Measurements from ENCODE around the gene STX8.
"Not testable (repeated sequence)": the region's sequence is repeated elsewhere in the genome, so short reads cannot be mapped to it uniquely, and the experiment has no call there.

STX8 gene

GRCh38 chr17:9557161-9557755 is 18.4 kb downstream of the STX8 start:
- DNase-seq (ENCODE audit: low spot score), result no peak
- H3K27ac ChIP-seq, result no peak overlapping the region
- TF ChIP-seq, protein P1, sequence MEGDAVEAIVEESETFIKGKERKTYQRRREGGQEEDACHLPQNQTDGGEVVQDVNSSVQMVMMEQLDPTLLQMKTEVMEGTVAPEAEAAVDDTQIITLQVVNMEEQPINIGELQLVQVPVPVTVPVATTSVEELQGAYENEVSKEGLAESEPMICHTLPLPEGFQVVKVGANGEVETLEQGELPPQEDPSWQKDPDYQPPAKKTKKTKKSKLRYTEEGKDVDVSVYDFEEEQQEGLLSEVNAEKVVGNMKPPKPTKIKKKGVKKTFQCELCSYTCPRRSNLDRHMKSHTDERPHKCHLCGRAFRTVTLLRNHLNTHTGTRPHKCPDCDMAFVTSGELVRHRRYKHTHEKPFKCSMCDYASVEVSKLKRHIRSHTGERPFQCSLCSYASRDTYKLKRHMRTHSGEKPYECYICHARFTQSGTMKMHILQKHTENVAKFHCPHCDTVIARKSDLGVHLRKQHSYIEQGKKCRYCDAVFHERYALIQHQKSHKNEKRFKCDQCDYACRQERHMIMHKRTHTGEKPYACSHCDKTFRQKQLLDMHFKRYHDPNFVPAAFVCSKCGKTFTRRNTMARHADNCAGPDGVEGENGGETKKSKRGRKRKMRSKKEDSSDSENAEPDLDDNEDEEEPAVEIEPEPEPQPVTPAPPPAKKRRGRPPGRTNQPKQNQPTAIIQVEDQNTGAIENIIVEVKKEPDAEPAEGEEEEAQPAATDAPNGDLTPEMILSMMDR (conservative IDR thresholded peaks at IDR 0.05; ENCODE audit: low read depth), result no peak
- ChIA-PET CTCF (no interaction called here), POLR2A (ENCODE audit: low non-redundant PET) (no interaction called here)

DNA sequence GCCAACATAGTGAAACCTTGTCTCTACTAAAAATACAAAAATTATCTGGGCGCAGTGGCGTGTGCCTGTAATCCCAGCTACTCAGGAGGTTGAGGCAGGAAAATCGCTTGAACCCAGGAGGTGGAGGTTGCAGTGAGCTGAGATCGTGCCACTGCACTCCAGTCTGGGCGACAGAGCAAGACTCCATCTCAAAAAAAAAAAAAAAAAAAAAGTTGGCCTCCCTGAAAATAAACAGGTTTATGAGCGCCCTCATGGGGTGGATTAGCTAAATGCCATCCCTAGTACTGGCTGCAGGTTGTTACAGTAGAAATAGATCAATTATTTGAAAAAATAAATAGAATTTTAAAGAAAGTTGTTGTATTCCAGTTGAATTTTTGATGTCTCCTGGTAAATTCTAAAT is 20.9 kb downstream of the STX8 start:
- DNase-seq (ENCODE audit: low spot score), result peak; percentile 49
- POLR2A ChIA-PET (ENCODE audit: low non-redundant PET); H3K27ac ChIP-seq: not testable (repeated sequence)
- TF ChIP-seq, protein P1 (conservative IDR thresholded peaks at IDR 0.05; ENCODE audit: low read depth), result peak; percentile 34
- CTCF ChIA-PET, result interaction anchor here (0.5 to 0.7 kb wide), 3 partner anchors 26 to 629 kb away, joined by 3 read pairs; no protein-coding TSS in a partner anchor

DNA sequence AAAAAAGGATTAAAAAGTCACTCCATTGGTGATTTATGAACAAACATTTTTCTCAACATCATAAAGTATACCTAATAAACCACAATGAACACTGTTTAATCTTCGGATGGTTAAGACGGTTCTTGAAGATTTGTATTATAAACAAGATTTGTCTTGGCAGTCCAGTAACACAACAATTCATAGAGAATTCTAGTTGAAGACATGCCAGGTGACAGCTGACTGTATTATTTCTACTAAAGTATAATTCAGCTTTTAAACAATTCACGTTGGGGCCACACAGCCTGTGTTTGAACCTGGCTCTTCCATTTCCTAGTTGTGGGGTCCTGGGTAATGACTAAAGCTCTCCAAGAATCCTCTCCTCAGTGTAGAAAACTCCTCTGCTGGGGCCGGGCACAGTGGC is 22.0 kb downstream of the STX8 start:
- CTCF ChIA-PET, result no interaction called here
- POLR2A ChIA-PET (ENCODE audit: low non-redundant PET), result no interaction called here
- no peak for DNase-seq (ENCODE audit: low spot score)
- H3K27ac ChIP-seq, result no peak overlapping the region
- TF ChIP-seq, protein P1 (conservative IDR thresholded peaks at IDR 0.05; ENCODE audit: low read depth), result no peak

DNA sequence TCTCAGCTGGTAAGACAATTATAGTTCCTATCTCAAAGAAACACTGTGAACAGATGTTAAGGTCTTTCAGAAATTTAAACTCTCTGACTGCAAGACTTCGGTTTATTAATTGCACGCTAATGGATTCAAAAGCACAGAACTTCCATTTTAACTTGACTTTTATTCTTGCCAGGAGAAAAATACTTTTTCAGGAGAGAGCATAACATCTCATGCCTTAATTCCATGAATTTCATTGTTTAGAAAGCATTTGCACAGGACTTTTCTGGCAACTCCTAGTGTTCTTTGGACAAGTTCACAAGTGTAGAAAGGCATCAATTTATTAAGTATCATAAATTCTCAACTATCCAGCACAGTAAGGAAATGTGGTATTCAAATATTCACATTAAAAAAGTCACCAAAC is 22.4 kb downstream of the STX8 start:
- ChIA-PET POLR2A (ENCODE audit: low non-redundant PET) (no interaction called here), CTCF (no interaction called here)
- no peak overlapping the region for H3K27ac ChIP-seq
- no peak for DNase-seq (ENCODE audit: low spot score)
- TF ChIP-seq, protein P1 (conservative IDR thresholded peaks at IDR 0.05; ENCODE audit: low read depth), result no peak

DNA sequence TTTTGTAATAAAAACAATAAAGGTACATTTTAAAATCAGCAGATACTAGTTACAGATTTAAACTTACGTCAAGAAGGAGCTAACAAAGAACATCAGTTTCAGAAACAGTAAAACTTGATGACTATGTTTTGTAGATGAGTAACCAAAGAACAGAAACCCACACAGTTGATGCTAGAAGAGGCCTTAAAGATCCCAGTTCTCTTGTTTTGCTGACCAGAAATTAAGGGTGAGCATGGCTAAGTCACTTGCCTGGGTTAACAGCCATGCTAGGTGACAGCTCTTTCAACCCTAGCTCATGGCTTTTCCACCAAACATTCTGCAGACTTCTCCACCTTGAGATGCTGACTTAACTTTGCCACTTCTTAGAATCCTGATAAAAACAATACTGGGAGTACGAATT is 26.4 kb downstream of the STX8 start:
- H3K27ac ChIP-seq, result no peak overlapping the region
- POLR2A ChIA-PET (ENCODE audit: low non-redundant PET), result no interaction called here
- CTCF ChIA-PET, result interaction anchor here (0.7 to 0.9 kb wide), 2 partner anchors 89 to 551 kb away, joined by 3 to 5 read pairs; no protein-coding TSS in a partner anchor
- no peak for DNase-seq (ENCODE audit: low spot score)
- TF ChIP-seq, protein P1 (conservative IDR thresholded peaks at IDR 0.05; ENCODE audit: low read depth), result no peak

DNA sequence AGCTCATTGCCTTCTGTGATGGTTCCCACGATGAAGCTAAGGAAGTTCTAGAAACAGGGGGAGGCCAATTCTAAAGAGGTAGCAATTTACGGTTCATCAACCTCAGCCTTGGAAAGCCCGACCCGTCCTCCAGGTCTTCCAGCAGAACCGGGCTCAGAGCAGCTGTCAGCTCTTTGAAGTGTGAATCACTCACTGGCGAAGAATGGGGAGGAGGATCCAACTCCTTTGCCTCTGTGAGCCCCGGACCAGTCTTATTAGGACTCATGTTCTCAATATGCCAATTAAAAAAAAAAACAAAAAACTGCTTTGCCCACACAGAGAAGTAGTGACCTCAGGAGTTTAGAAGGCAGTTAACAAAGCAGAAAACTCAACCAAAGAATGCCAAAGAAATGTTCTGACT is 31.4 kb downstream of the STX8 start:
- POLR2A ChIA-PET (ENCODE audit: low non-redundant PET), result no interaction called here
- TF ChIP-seq, protein P1 (conservative IDR thresholded peaks at IDR 0.05; ENCODE audit: low read depth), result no peak
- CTCF ChIA-PET, result interaction anchor here (0.6 kb wide), 1 partner anchor 462 kb away, joined by 8 read pairs; no protein-coding TSS in a partner anchor
- DNase-seq (ENCODE audit: low spot score), result no peak
- H3K27ac ChIP-seq, result no peak overlapping the region
